Esophagus squamous epithelium (tissue), 5 donors: ENCODE results near the gene ZBED1. TPM values are rescaled to one million over a fixed set of nuclear protein-coding genes. Genes with fewer than 3 reads are reported as not detected.

Source experiments
- DNase-seq: peaks from one replicate; lab custom pipeline; 2025; lab: John Stamatoyannopoulos, UW
- H3K27ac ChIP-seq, 4 donors: fragments of 200-600 bp; sonication (generic); one replicate each; pipeline ENCODE4 v1.5.1; 2016 to 2019; ENCODE audit warnings: mild to moderate bottlenecking in 1 of 4
- H3K27me3 ChIP-seq, 4 donors: fragments of 200-600 bp; sonication (generic); 1 replicate in 3 of 4; 2 replicates in 1 of 4; pipeline versions ENCODE4 v1.5.1 to v1.6.0; 2017 to 2021; ENCODE audit warnings: antibody characterized with exemption in 1 of 4
- H3K36me3 ChIP-seq, 3 donors: fragments of 200-600 bp; sonication (generic); one replicate each; pipeline ENCODE4 v1.5.1; 2016 to 2019
- H3K4me1 ChIP-seq, 3 donors: fragments of 200-600 bp; sonication (generic); one replicate each; pipeline ENCODE4 v1.5.1; 2017 to 2019
- H3K4me3 ChIP-seq, 4 donors: fragments of 200-600 bp; sonication (generic); 1 replicate in 3 of 4; 2 replicates in 1 of 4; pipeline ENCODE4 v1.5.1; 2016 to 2019; ENCODE audit warnings: mild to moderate bottlenecking in 2 of 4, moderate library complexity in 1 of 4
- H3K9me3 ChIP-seq, 3 donors: fragments of 200-600 bp; sonication (generic); one replicate each; pipeline ENCODE4 v1.5.1; 2016 to 2019
- POLR2A ChIP-seq, 4 donors: fragments of 450-650 bp; IDR thresholded peaks; one replicate each; pipeline ENCODE4 v1.6.1; 2017; ENCODE audit warnings: antibody characterized with exemption in 4 of 4, mild to moderate bottlenecking in 4 of 4, moderate library complexity in 3 of 4
- WGBS, 2 donors: methylation state at CpG; one replicate each; pipeline ENCODE4 v1.1.5; 2018; 5-methylcytosine and 5-hydroxymethylcytosine counted together
- intact Hi-C: fragments of 100-400 bp; cut with DNase I; formaldehyde crosslinking; loops from one replicate; pipeline ENCODE4 v1.15.0; 2022
- total RNA-seq, 4 donors: library from RNA; depleted of rRNA; stranded (reverse); fragments of >200 nt; gene quantifications; one replicate each; pipeline ENCODE4 v1.1.0, GENCODE V29; 2016
- TF ChIP-seq, protein P1 (sequence below), 6 experiments: fragments of 450-650 bp in 4 of 6; fragments of 200-600 bp in 2 of 6; sonication (generic) in 2 of 6; IDR thresholded peaks; one replicate each; pipeline ENCODE4 v1.5.1; 2016 to 2019; ENCODE audit warnings: antibody characterized with exemption in 6 of 6, mild to moderate bottlenecking in 4 of 6, moderate library complexity in 4 of 6
- donor health status: DM: yes; HTN: yes; CAD: no.

Gene ZBED1
- total RNA-seq, 4 donors from 2014 or later = 17.5 to 31.0 (median 25.5) TPM

DNA sequence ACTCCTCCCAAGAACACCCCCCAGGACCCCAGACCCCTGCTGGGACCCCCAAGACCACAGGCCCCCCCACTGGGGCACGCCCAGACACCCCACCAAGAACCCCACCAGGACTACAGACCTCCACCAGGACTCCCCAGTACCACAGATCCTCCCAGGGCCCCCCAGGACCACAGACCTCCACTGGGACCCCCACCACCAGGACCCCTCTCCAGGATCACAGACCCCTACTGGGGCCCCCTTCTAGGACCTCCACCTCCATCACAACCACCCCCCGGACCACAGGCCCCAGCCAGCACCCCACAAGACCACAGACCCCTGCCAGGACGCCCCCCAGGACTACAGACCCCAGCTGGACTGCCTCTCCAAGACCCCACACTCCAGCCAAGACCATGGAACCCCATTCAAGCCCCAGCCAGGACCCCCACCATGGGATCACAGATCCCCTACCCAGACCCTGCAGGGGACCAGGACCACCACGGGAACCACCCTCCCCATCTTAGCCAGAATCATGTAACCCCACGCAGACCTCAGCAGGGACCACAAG lies 855 bp upstream of the ZBED1 start:
- TF ChIP-seq POLR2A (IDR thresholded peaks at IDR 0.05) = no peak
- TF ChIP-seq, protein P1, sequence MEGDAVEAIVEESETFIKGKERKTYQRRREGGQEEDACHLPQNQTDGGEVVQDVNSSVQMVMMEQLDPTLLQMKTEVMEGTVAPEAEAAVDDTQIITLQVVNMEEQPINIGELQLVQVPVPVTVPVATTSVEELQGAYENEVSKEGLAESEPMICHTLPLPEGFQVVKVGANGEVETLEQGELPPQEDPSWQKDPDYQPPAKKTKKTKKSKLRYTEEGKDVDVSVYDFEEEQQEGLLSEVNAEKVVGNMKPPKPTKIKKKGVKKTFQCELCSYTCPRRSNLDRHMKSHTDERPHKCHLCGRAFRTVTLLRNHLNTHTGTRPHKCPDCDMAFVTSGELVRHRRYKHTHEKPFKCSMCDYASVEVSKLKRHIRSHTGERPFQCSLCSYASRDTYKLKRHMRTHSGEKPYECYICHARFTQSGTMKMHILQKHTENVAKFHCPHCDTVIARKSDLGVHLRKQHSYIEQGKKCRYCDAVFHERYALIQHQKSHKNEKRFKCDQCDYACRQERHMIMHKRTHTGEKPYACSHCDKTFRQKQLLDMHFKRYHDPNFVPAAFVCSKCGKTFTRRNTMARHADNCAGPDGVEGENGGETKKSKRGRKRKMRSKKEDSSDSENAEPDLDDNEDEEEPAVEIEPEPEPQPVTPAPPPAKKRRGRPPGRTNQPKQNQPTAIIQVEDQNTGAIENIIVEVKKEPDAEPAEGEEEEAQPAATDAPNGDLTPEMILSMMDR (IDR thresholded peaks at IDR 0.05) = no peak
- intact Hi-C loops = no loop called here

DNA sequence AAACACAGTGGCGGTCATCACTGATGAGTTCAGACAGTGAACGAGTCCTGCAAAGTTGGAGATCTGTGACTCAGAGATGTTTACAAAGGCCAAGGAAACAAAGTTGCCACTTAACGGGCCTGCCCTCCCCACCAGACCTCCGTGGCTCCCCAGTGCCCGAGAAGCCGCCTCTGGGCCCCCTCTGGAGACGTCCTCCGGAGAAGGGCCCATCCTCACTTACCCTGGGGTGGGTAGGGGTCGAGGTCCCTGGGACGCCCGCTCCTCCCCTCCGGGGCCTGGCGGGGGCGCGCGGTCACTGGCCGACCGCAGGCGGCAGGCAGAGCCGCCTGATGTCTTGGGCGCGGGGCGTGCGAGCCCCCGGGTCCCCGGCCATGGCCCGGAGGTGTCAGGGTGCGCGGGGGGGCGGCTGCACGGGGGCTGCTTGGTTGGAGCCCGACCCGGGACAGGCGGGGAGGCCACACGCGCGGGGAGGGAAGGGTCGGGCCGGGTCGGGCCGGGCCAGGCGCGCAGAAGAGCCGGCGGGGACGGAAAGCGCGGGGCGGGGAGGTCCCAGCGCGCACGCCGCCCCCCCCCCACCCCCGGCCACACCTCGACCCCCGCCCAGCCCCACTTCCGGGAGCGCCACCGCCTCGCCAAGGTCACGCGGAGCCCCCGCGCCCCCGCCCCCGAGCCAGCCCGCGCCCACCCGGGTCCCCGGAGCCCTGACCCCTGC lies 529 bp downstream of the ZBED1 start:
- TF ChIP-seq, protein P1 (IDR thresholded peaks at IDR 0.05) = peak in 1 of 6 experiments; percentile 19
- TF ChIP-seq POLR2A (IDR thresholded peaks at IDR 0.05) = no peak
- Histone ChIP-seq H3K4me1 (peaks cover 9 to 43% (median 20%) of the 10 kb centered on the region in 3 donors), H3K9me3 (no peaks in the 10 kb centered on the region), H3K4me3 (peak overlapping the region; percentile 64 to 99 (median 80)), H3K27me3 (no peaks in the 10 kb centered on the region), H3K27ac (peak overlapping the region; percentile 84 to 95 (median 90)), H3K36me3 (peaks cover 0 to 13% (median 0%) of the 10 kb centered on the region in 3 donors)
- DNase-seq = no peak
- WGBS, 2 donors = 3 to 4% methylated on average over 5 to 9 of the region's 70 CpGs
- intact Hi-C loops = no loop called here

More for the DNA sequence above, 855 bp upstream of the ZBED1 start:
- Histone ChIP-seq H3K27me3 (no peaks in the 10 kb centered on the region), H3K36me3 (no peaks in the 10 kb centered on the region), H3K4me1 (peaks cover 9 to 43% (median 20%) of the 10 kb centered on the region in 3 donors), H3K27ac (no peak overlapping the region), H3K9me3 (no peaks in the 10 kb centered on the region), H3K4me3 (no peak overlapping the region)
- WGBS, 2 donors = 100% methylated on average over 1 of the region's 5 CpGs; no CpG with 5 or more reads in 1 of the 2 donors
- no peak for DNase-seq

DNA sequence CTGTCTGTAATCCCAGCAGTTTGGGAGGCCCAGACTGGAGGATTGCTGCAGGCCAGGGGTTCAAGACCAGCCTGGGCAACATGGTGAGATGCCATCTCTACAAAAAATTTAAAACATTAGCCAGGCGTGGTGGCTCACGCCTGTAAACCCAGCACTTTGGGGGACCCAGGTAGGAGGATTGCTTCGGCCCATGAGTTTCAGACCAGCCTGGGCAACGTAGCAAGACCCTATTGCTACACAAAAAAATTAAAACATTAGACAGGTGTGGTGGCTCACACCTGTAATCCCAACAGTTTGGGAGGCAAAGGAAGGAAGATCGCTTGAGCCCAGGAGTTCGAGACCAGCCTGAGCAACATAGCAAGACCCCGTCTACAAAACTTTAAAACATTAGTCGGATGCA lies 1.3 kb downstream of the ZBED1 start:
- Histone ChIP-seq H3K27ac (peak overlapping the region; percentile 60 to 95 (median 88)), H3K36me3 (peaks cover 0 to 15% (median 0%) of the 10 kb centered on the region in 3 donors), H3K27me3 (no peaks in the 10 kb centered on the region), H3K9me3 (no peaks in the 10 kb centered on the region), H3K4me3 (peak overlapping the region; percentile 64 to 99 (median 80)), H3K4me1 (peaks cover 9 to 43% (median 20%) of the 10 kb centered on the region in 3 donors)
- TF ChIP-seq, protein P1 (IDR thresholded peaks at IDR 0.05) = no peak
- no peak for TF ChIP-seq POLR2A (IDR thresholded peaks at IDR 0.05)
- intact Hi-C loops = no loop called here
- no peak for DNase-seq
- WGBS, 2 donors = 81 to 90% methylated on average over 8 of the region's 8 CpGs

DNA sequence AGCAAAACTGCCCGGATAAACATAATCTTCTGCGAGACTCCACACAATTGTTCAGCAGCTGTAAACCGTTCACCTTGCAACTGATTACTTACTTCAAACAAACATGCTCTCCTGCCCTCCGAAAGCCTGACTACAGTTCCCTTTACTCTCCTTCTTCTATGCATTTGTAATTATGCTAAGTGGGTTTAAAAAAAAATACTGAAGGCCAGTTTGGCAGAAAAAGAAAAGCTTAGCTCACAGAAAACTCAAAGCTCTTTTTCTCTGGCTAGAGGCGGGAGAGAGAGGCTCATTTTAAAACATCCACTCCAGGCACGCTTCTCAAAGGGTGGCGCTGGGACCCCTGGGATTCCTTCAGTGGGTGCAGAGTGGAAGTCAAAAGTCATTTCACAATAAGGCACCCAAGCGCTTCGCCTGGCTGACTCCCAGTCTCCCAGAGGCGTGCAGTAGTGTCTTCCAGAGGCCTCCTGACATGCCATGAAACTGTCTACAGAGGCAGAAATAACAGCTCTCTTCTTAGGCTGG lies 1.9 kb downstream of the ZBED1 start:
- Histone ChIP-seq H3K4me1 (peaks cover 9 to 43% (median 20%) of the 10 kb centered on the region in 3 donors), H3K9me3 (no peaks in the 10 kb centered on the region), H3K36me3 (peaks cover 0 to 15% (median 0%) of the 10 kb centered on the region in 3 donors), H3K27me3 (no peaks in the 10 kb centered on the region), H3K4me3 (peak overlapping the region; percentile 1 to 90 (median 41)), H3K27ac (peak overlapping the region; percentile 60 to 95 (median 88))
- TF ChIP-seq, protein P1 (IDR thresholded peaks at IDR 0.05) = no peak
- intact Hi-C loops = no loop called here
- 8 to 20% methylated on average over 10 of the region's 10 CpGs for WGBS, 2 donors
- no peak for DNase-seq
